Measurements from ENCODE around the gene GPNMB.

- TF ChIP-seq POLR2AphosphoS5 (IDR thresholded peaks at IDR 0.05) (no peak), POLR2A (IDR thresholded peaks at IDR 0.05) (no peak), CTCF (IDR thresholded peaks at IDR 0.05) (no peak)
These were observed 46.0 kb downstream of the GPNMB start for GRCh38 chr7:23292623-23293022.
